GM12878 (cell line): ENCODE measurements around the gene CRACDL. TPM values are rescaled to one million over a fixed set of nuclear protein-coding genes. Genes with fewer than 3 reads are reported as not detected.

Source experiments
- ATAC-seq: fragments of 200-7000 bp; cut with Tn5 transposase; 3 replicates; pipeline ENCODE4 v1.9.1; 2020; ENCODE audit warnings: mild to moderate bottlenecking, moderate library complexity
- BruUV-seq: library from RNA; stranded (reverse); fragments of 400-500 nt; replicated peaks from 2 replicates; lab custom pipeline; 2021; lab: Mats Ljungman, UMichigan
- CTCF ChIA-PET: fragments of 300-600 bp; sonication (Branson Sonifier 250); formaldehyde crosslinking; extraction: SDS; loops from one replicate; lab custom pipeline; 2021; ENCODE audit warnings: inconsistent platforms; lab: Yijun Ruan, JAX
- POLR2A ChIA-PET: fragments of 350-600 bp; formaldehyde crosslinking; extraction: SDS; loops from one replicate; lab custom pipeline; 2021; ENCODE audit warnings: inconsistent platforms; lab: Charles Lee
- RAD21 ChIA-PET: fragments of 300-600 bp; sonication (Branson Sonifier 250); formaldehyde crosslinking; loops from one replicate; lab custom pipeline; 2023; ENCODE audit warnings: antibody characterized with exemption; ENCODE audit not compliant: unreplicated experiment; lab: Charles Lee
- SMC1A ChIA-PET: fragments of 300-600 bp; sonication (Branson Sonifier 250); formaldehyde crosslinking; loops from one replicate; lab custom pipeline; 2023; ENCODE audit not compliant: unreplicated experiment, uncharacterized antibody; lab: Charles Lee
- DNase-seq: peaks from one replicate; pipeline ENCODE4 v3.0.0-alpha.2; 2011; ENCODE audit warnings: low read depth, low spot score
- FAIRE-seq: peaks from 3 replicates; lab custom pipeline; 2011; peaks lifted over from hg19 to GRCh38; lab: Jason Lieb, UNC
- H2AFZ ChIP-seq: 2 replicates; pipeline ENCODE4 v1.6.0; 2011; ENCODE audit warnings: low read depth, low read length, control low read depth; ENCODE audit not compliant: control insufficient read depth
- H3K27ac ChIP-seq: 2 replicates; pipeline ENCODE4 v1.5.1; 2011; ENCODE audit warnings: control low read depth; ENCODE audit not compliant: control insufficient read depth, insufficient read depth
- H3K27me3 ChIP-seq, 2 experiments: replicated peaks in 1 of 2; 2 replicates each; pipeline versions ENCODE4 v1.6.0 to v1.6.1; 2011; ENCODE audit warnings: low read length in 1 of 2; ENCODE audit not compliant: control insufficient read depth in 2 of 2, insufficient read depth in 2 of 2
- H3K36me3 ChIP-seq, 2 experiments: 2 replicates each; pipeline ENCODE4 v1.5.1; 2011; ENCODE audit warnings: low read length in 1 of 2; ENCODE audit not compliant: control insufficient read depth in 2 of 2, insufficient read depth in 2 of 2
- H3K4me1 ChIP-seq: 2 replicates; pipeline ENCODE4 v1.6.1; 2011; ENCODE audit warnings: mild to moderate bottlenecking, low read length, moderate library complexity, mixed read lengths; ENCODE audit not compliant: control insufficient read depth, insufficient read depth
- H3K4me2 ChIP-seq: 2 replicates; pipeline ENCODE4 v1.6.0; 2011; ENCODE audit warnings: control low read depth; ENCODE audit not compliant: control insufficient read depth, insufficient read depth
- H3K4me3 ChIP-seq: fragments of 200-600 bp; sonication (generic); 2 replicates; pipeline ENCODE4 v1.5.1; 2016
- H3K79me2 ChIP-seq: 2 replicates; pipeline ENCODE4 v1.6.0; 2011; ENCODE audit warnings: low read length; ENCODE audit not compliant: control insufficient read depth, insufficient read depth
- H3K9ac ChIP-seq: 2 replicates; pipeline ENCODE4 v1.8.0; 2011; ENCODE audit warnings: low read length, control low read depth, mixed read lengths; ENCODE audit not compliant: control insufficient read depth, insufficient read depth
- H3K9me3 ChIP-seq: replicated peaks from 3 replicates; pipeline ENCODE4 v1.5.1; 2011; ENCODE audit warnings: mild to moderate bottlenecking, low read length; ENCODE audit not compliant: control insufficient read depth, insufficient read depth
- H4K20me1 ChIP-seq: 2 replicates; pipeline ENCODE4 v1.6.0; 2011; ENCODE audit not compliant: control insufficient read depth, insufficient read depth
- BHLHE40 ChIP-seq, 2 experiments: fragments of 450-650 bp in 1 of 2; IDR thresholded peaks; 2 replicates each; pipeline ENCODE4 v1.6.1; 2011 to 2017; ENCODE audit warnings: low read depth in 2 of 2, borderline replicate concordance in 1 of 2, improper control_type of control experiment in 1 of 2, low read length in 1 of 2, mild to moderate bottlenecking in 1 of 2
- BMI1 ChIP-seq: fragments of 450-650 bp; IDR thresholded peaks from 2 replicates; pipeline ENCODE4 v1.6.1; 2016; ENCODE audit warnings: mild to moderate bottlenecking, moderate library complexity, borderline replicate concordance
- GABPA ChIP-seq: IDR thresholded peaks from 2 replicates; pipeline ENCODE4 v1.6.1; 2014; ENCODE audit warnings: antibody characterized with exemption, low read depth, mild to moderate bottlenecking, inconsistent platforms
- GATAD2B ChIP-seq: fragments of 450-650 bp; conservative IDR thresholded peaks from 2 replicates; pipeline ENCODE4 v1.6.1; 2017; ENCODE audit warnings: low read depth, mild to moderate bottlenecking, moderate library complexity
- JUNB ChIP-seq: IDR thresholded peaks from 2 replicates; pipeline ENCODE4 v1.6.1; 2016; ENCODE audit warnings: antibody characterized with exemption, mild to moderate bottlenecking
- KDM1A ChIP-seq: fragments of 200-600 bp; sonication (generic); IDR thresholded peaks from 2 replicates; pipeline ENCODE4 v1.6.1; 2016; ENCODE audit warnings: borderline replicate concordance
- WGBS: methylation state at CpG from one replicate; pipeline ENCODE4 v1.1.6; 2016; ENCODE audit warnings: low lambda C conversion rate; ENCODE audit not compliant: insufficient replicate concordance, insufficient coverage; ENCODE audit errors: missing lambda C conversion rate; 5-methylcytosine and 5-hydroxymethylcytosine counted together
- in situ Hi-C: fragments of 300-500 bp; cut with MboI; formaldehyde crosslinking; loops from 9 replicates; pipeline ENCODE4 v1.14.3; 2018; ENCODE audit warnings: mixed read lengths
- intact Hi-C: fragments of 100-400 bp; cut with micrococcal nuclease; formaldehyde crosslinking; loops from one replicate; pipeline ENCODE4 v1.14.2; 2022; ENCODE audit not compliant: unreplicated experiment
- polyA plus RNA-seq, 11 experiments: library from polyadenylated mRNA; depleted of rRNA in 4 of 11; unstranded in 6 of 11; stranded (reverse) in 5 of 11; fragments of >200 nt; fragmentation: Nextera tagmentation in 4 of 11; fragmentation: Illumina TruSeq in 1 of 11; extraction: Ambion mirVana in 4 of 11; extraction: Trizol in 1 of 11; gene quantifications; 1 replicate in 1 of 11; 2 replicates in 10 of 11; pipeline versions ENCODE4 v1.2.1 to v1.2.3, GENCODE V29; 2011 to 2016; ENCODE audit warnings: inconsistent platforms in 2 of 11, missing spikeins in 2 of 11, low read depth in 1 of 11
- total RNA-seq, 4 experiments: library from RNA; depleted of rRNA in 3 of 4; stranded (reverse); fragments of >200 nt in 3 of 4; fragmentation: Illumina TruSeq in 1 of 4; extraction: Trizol in 1 of 4; gene quantifications; 2 replicates each; pipeline versions ENCODE4 v1.2.1 to v1.2.3, GENCODE V29; 2013 to 2021
- TF ChIP-seq, protein P1 (sequence below), 3 experiments: IDR thresholded peaks in 2 of 3; conservative IDR thresholded peaks in 1 of 3; 2 replicates each; pipeline ENCODE4 v1.5.1; 2011; ENCODE audit warnings: low read depth in 3 of 3, low read length in 3 of 3, mild to moderate bottlenecking in 3 of 3, control low read depth in 2 of 3, moderate library complexity in 2 of 3, inconsistent platforms in 1 of 3, mixed read lengths in 1 of 3; ENCODE audit not compliant: control insufficient read depth in 2 of 3, insufficient read depth in 1 of 3; ENCODE audit errors: extremely low read depth in 1 of 3
- TF ChIP-seq, protein P2 (sequence below): fragments of 450-650 bp; IDR thresholded peaks from 2 replicates; pipeline ENCODE4 v1.6.1; 2016; ENCODE audit warnings: mild to moderate bottlenecking

CRACDL gene
- total and polyA plus RNA-seq, 10 of the 15 experiments (the other 5 are each of a cell fraction or from before 2014, with no cell fraction given) = 0.03 to 0.72 (median 0.14) TPM

GRCh38 chr2:98776136-98776535 lies 159.9 kb downstream of the CRACDL start (continued):
- TF ChIP-seq KDM1A = no peak

GRCh38 chr2:98775146-98775986 lies 160.7 kb downstream of the CRACDL start:
- TF ChIP-seq JUNB = no peak
- TF ChIP-seq GATAD2B = no peak
- TF ChIP-seq GABPA = no peak
- TF ChIP-seq BHLHE40 (IDR thresholded peaks at IDR 0.05; ENCODE audit: borderline replicate concordance in 1 of 2, low read depth in 2 of 2, low read length in 1 of 2) = no peak
- TF ChIP-seq, protein P1, sequence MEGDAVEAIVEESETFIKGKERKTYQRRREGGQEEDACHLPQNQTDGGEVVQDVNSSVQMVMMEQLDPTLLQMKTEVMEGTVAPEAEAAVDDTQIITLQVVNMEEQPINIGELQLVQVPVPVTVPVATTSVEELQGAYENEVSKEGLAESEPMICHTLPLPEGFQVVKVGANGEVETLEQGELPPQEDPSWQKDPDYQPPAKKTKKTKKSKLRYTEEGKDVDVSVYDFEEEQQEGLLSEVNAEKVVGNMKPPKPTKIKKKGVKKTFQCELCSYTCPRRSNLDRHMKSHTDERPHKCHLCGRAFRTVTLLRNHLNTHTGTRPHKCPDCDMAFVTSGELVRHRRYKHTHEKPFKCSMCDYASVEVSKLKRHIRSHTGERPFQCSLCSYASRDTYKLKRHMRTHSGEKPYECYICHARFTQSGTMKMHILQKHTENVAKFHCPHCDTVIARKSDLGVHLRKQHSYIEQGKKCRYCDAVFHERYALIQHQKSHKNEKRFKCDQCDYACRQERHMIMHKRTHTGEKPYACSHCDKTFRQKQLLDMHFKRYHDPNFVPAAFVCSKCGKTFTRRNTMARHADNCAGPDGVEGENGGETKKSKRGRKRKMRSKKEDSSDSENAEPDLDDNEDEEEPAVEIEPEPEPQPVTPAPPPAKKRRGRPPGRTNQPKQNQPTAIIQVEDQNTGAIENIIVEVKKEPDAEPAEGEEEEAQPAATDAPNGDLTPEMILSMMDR (IDR thresholded peaks at IDR 0.05 in 2 of 3, conservative IDR thresholded peaks at IDR 0.05 in 1 of 3; ENCODE audit: control insufficient read depth in 2 of 3, extremely low read depth in 1 of 3, insufficient read depth in 1 of 3, low read depth in 3 of 3, low read length in 3 of 3) = no peak
- TF ChIP-seq, protein P2, sequence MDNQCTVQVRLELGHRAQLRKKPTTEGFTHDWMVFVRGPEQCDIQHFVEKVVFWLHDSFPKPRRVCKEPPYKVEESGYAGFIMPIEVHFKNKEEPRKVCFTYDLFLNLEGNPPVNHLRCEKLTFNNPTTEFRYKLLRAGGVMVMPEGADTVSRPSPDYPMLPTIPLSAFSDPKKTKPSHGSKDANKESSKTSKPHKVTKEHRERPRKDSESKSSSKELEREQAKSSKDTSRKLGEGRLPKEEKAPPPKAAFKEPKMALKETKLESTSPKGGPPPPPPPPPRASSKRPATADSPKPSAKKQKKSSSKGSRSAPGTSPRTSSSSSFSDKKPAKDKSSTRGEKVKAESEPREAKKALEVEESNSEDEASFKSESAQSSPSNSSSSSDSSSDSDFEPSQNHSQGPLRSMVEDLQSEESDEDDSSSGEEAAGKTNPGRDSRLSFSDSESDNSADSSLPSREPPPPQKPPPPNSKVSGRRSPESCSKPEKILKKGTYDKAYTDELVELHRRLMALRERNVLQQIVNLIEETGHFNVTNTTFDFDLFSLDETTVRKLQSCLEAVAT = no peak
- TF ChIP-seq BMI1 = no peak
- no peaks in the 10 kb centered on the region for H3K27me3 ChIP-seq
- intact Hi-C loops = no loop called here
- H3K4me3 ChIP-seq = no peak overlapping the region
- no TSS peak for BruUV-seq
- H3K4me2 ChIP-seq = no peak overlapping the region
- H3K79me2 ChIP-seq = no peaks in the 10 kb centered on the region
- H4K20me1 ChIP-seq = no peaks in the 10 kb centered on the region
- DNase-seq (no peak), FAIRE-seq (no peak), ATAC-seq (no peak)
- ChIA-PET POLR2A (no interaction called here), SMC1A (interaction anchor here (1.2 kb wide), 1 partner anchor 9 kb away, joined by 4 read pairs; no protein-coding TSS in a partner anchor), RAD21 (interaction anchor here (1.2 to 1.3 kb wide), 2 partner anchors 28 to 62 kb away, joined by 3 read pairs; no protein-coding TSS in a partner anchor), CTCF (interaction anchor here (0.8 to 1.2 kb wide), 6 partner anchors 9 to 127 kb away, joined by 3 to 4 read pairs (median 3); partner anchors contain the start of gene MGAT4A)
- H2AFZ ChIP-seq = no peak overlapping the region
- peaks cover 16% of the 10 kb centered on the region for H3K4me1 ChIP-seq
- in situ Hi-C loops = no loop called here
- H3K36me3 ChIP-seq = no peaks in the 10 kb centered on the region
- H3K27ac ChIP-seq = no peak overlapping the region
- WGBS = 68% methylated on average over 20 of the region's 20 CpGs
- no peaks in the 10 kb centered on the region for H3K9me3 ChIP-seq
- no peak overlapping the region for H3K9ac ChIP-seq
